NCI-H526 treated with DMSO at 0.1 percent for 48 hours (cell line): ENCODE results near the gene PIGQ.
A peak's percentile ranks its signal among the peaks of the same experiment; 100 is the strongest.

ENCODE experiments used
- DNase-seq: peaks from one replicate; lab custom pipeline; 2025; lab: John Stamatoyannopoulos, UW

PIGQ gene

GRCh38 chr16:606656-607307, 37.0 kb downstream of the PIGQ start:
- no peak for DNase-seq

GRCh38 chr16:608019-608418, 38.3 kb downstream of the PIGQ start:
- DNase-seq: no peak

- no peak for DNase-seq
Measured at GRCh38 chr16:609316-609715, 39.5 kb downstream of the PIGQ start.

- no peak for DNase-seq
Measured at GRCh38 chr16:609984-610383, 40.2 kb downstream of the PIGQ start.

- DNase-seq: no peak
Measured at GRCh38 chr16:610513-611381, 41.0 kb downstream of the PIGQ start.

- DNase-seq: no peak
Measured at GRCh38 chr16:615122-615521, 45.4 kb downstream of the PIGQ start.

GRCh38 chr16:616733-617586, 47.2 kb downstream of the PIGQ start:
- no peak for DNase-seq

GRCh38 chr16:617855-618254, 48.1 kb downstream of the PIGQ start:
- DNase-seq: no peak

- DNase-seq: no peak
Measured at GRCh38 chr16:619476-620100, 49.8 kb downstream of the PIGQ start.

GRCh38 chr16:620700-621525, 51.1 kb downstream of the PIGQ start:
- peak; percentile 17 for DNase-seq

- DNase-seq: peak; percentile 50
Measured at GRCh38 chr16:621526-622105, 51.8 kb downstream of the PIGQ start.

GRCh38 chr16:622920-623280, 53.1 kb downstream of the PIGQ start:
- DNase-seq: no peak

GRCh38 chr16:624526-625070, 54.8 kb downstream of the PIGQ start:
- DNase-seq: no peak

- DNase-seq: no peak
Measured at GRCh38 chr16:625117-625976, 55.6 kb downstream of the PIGQ start.

- no peak for DNase-seq
Measured at GRCh38 chr16:625977-626765, 56.4 kb downstream of the PIGQ start.

GRCh38 chr16:626787-627453, 57.2 kb downstream of the PIGQ start:
- no peak for DNase-seq

- no peak for DNase-seq
Measured at GRCh38 chr16:627454-628239, 57.9 kb downstream of the PIGQ start.
